ENCODE data around the gene PEPD. TPM values are rescaled to one million over a fixed set of nuclear protein-coding genes. Genes with fewer than 3 reads are reported as not detected.

PEPD gene
- total and polyA plus RNA-seq, 4 donors, result 48.2 to 186 (median 55.5) TPM

- ATAC-seq (ENCODE audit: low FRiP score) (no peak), DNase-seq (peak; percentile 50 to 71)
- no peaks in the 10 kb centered on the region for H3K27me3 ChIP-seq (ENCODE audit: control insufficient read depth in 1 of 2, insufficient read depth in 2 of 2, low read length in 1 of 2)
- 89% methylated on average over 18 of the region's 18 CpGs for WGBS, 2 donors
- H3K27ac ChIP-seq (ENCODE audit: low read depth in 1 of 2, low read length in 2 of 2), result no peak overlapping the region
- H3K9me3 ChIP-seq (ENCODE audit: control insufficient read depth, low read length), result no peaks in the 10 kb centered on the region
- H3K4me1 ChIP-seq (ENCODE audit: control insufficient read depth in 1 of 2, insufficient read depth in 2 of 2, low read length in 2 of 2), result no peaks in the 10 kb centered on the region
- H3K36me3 ChIP-seq (ENCODE audit: control insufficient read depth in 1 of 2, insufficient read depth in 2 of 2, low read length in 1 of 2), result no peaks in the 10 kb centered on the region
- H3K4me3 ChIP-seq (ENCODE audit: low read length in 2 of 2), result no peak overlapping the region
- intact Hi-C loops (cut with DNase I), result loop anchor here (5.0 kb wide), 2 partner anchors 102 to 262 kb away; partner anchors contain the start of gene CEBPA (in 1 of the 2)
Observed at GRCh38 chr19:33404506-33405253, 116.9 kb downstream of the PEPD start.

GRCh38 chr19:33403973-33404304, 117.7 kb downstream of the PEPD start:
- H3K9me3 ChIP-seq (ENCODE audit: control insufficient read depth, low read length), result no peaks in the 10 kb centered on the region
- DNase-seq (no peak), ATAC-seq (ENCODE audit: low FRiP score) (no peak)
- intact Hi-C loops (cut with DNase I), result no loop called here
- H3K36me3 ChIP-seq (ENCODE audit: control insufficient read depth in 1 of 2, insufficient read depth in 2 of 2, low read length in 1 of 2), result no peaks in the 10 kb centered on the region
- WGBS, 2 donors, result 93 to 94% methylated on average over 6 of the region's 6 CpGs
- no peaks in the 10 kb centered on the region for H3K4me1 ChIP-seq (ENCODE audit: control insufficient read depth in 1 of 2, insufficient read depth in 2 of 2, low read length in 2 of 2)
- no peaks in the 10 kb centered on the region for H3K27me3 ChIP-seq (ENCODE audit: control insufficient read depth in 1 of 2, insufficient read depth in 2 of 2, low read length in 1 of 2)
- no peak overlapping the region for H3K27ac ChIP-seq (ENCODE audit: low read depth in 1 of 2, low read length in 2 of 2)
- H3K4me3 ChIP-seq (ENCODE audit: low read length in 2 of 2), result no peak overlapping the region

GRCh38 chr19:33403221-33403972, 118.2 kb downstream of the PEPD start:
- H3K27me3 ChIP-seq (ENCODE audit: control insufficient read depth in 1 of 2, insufficient read depth in 2 of 2, low read length in 1 of 2), result no peaks in the 10 kb centered on the region
- H3K36me3 ChIP-seq (ENCODE audit: control insufficient read depth in 1 of 2, insufficient read depth in 2 of 2, low read length in 1 of 2), result no peaks in the 10 kb centered on the region
- intact Hi-C loops (cut with DNase I), result no loop called here
- 82 to 86% methylated on average over 18 of the region's 18 CpGs for WGBS, 2 donors
- H3K4me3 ChIP-seq (ENCODE audit: low read length in 2 of 2), result no peak overlapping the region
- ATAC-seq (ENCODE audit: low FRiP score), result no peak
- H3K27ac ChIP-seq (ENCODE audit: low read depth in 1 of 2, low read length in 2 of 2), result no peak overlapping the region
- no peaks in the 10 kb centered on the region for H3K9me3 ChIP-seq (ENCODE audit: control insufficient read depth, low read length)
- peak; percentile 37 to 61 for DNase-seq
- no peaks in the 10 kb centered on the region for H3K4me1 ChIP-seq (ENCODE audit: control insufficient read depth in 1 of 2, insufficient read depth in 2 of 2, low read length in 2 of 2)

- no peak for ATAC-seq (ENCODE audit: low FRiP score)
Observed at GRCh38 chr19:33402421-33403220, 119.0 kb downstream of the PEPD start.

GRCh38 chr19:33401683-33402420, 119.7 kb downstream of the PEPD start:
- H3K4me1 ChIP-seq (ENCODE audit: control insufficient read depth in 1 of 2, insufficient read depth in 2 of 2, low read length in 2 of 2), result no peaks in the 10 kb centered on the region
- ATAC-seq (ENCODE audit: low FRiP score), result no peak
- H3K36me3 ChIP-seq (ENCODE audit: control insufficient read depth in 1 of 2, insufficient read depth in 2 of 2, low read length in 1 of 2), result no peaks in the 10 kb centered on the region
- no peak overlapping the region for H3K4me3 ChIP-seq (ENCODE audit: low read length in 2 of 2)
- 94% methylated on average over 30 of the region's 30 CpGs for WGBS, 2 donors
- peak; percentile 44 to 59 for DNase-seq
- H3K27ac ChIP-seq (ENCODE audit: low read depth in 1 of 2, low read length in 2 of 2), result no peak overlapping the region
- no peaks in the 10 kb centered on the region for H3K9me3 ChIP-seq (ENCODE audit: control insufficient read depth, low read length)
- intact Hi-C loops (cut with DNase I), result no loop called here
- no peaks in the 10 kb centered on the region for H3K27me3 ChIP-seq (ENCODE audit: control insufficient read depth in 1 of 2, insufficient read depth in 2 of 2, low read length in 1 of 2)

More at GRCh38 chr19:33402421-33403220, 119.0 kb downstream of the PEPD start:
- Histone ChIP-seq H3K36me3 (ENCODE audit: control insufficient read depth in 1 of 2, insufficient read depth in 2 of 2, low read length in 1 of 2) (no peaks in the 10 kb centered on the region), H3K27me3 (ENCODE audit: control insufficient read depth in 1 of 2, insufficient read depth in 2 of 2, low read length in 1 of 2) (no peaks in the 10 kb centered on the region), H3K9me3 (ENCODE audit: control insufficient read depth, low read length) (no peaks in the 10 kb centered on the region), H3K4me3 (ENCODE audit: low read length in 2 of 2) (no peak overlapping the region), H3K27ac (ENCODE audit: low read depth in 1 of 2, low read length in 2 of 2) (no peak overlapping the region), H3K4me1 (ENCODE audit: control insufficient read depth in 1 of 2, insufficient read depth in 2 of 2, low read length in 2 of 2) (no peaks in the 10 kb centered on the region)
- intact Hi-C loops (cut with DNase I), result no loop called here
- WGBS, 2 donors, result 85 to 87% methylated on average over 16 to 18 of the region's 18 CpGs
- DNase-seq, result peak; percentile 42 to 70

GRCh38 chr19:33400856-33401682, 120.5 kb downstream of the PEPD start:
- ATAC-seq (ENCODE audit: low FRiP score) (no peak), DNase-seq (peak; percentile 50 to 74)
- no peak overlapping the region for H3K27ac ChIP-seq (ENCODE audit: low read depth in 1 of 2, low read length in 2 of 2)
- no peaks in the 10 kb centered on the region for H3K4me1 ChIP-seq (ENCODE audit: control insufficient read depth in 1 of 2, insufficient read depth in 2 of 2, low read length in 2 of 2)
- no peaks in the 10 kb centered on the region for H3K9me3 ChIP-seq (ENCODE audit: control insufficient read depth, low read length)
- no peak overlapping the region for H3K4me3 ChIP-seq (ENCODE audit: low read length in 2 of 2)
- intact Hi-C loops (cut with DNase I), result no loop called here
- H3K27me3 ChIP-seq (ENCODE audit: control insufficient read depth in 1 of 2, insufficient read depth in 2 of 2, low read length in 1 of 2), result no peaks in the 10 kb centered on the region
- H3K36me3 ChIP-seq (ENCODE audit: control insufficient read depth in 1 of 2, insufficient read depth in 2 of 2, low read length in 1 of 2), result no peaks in the 10 kb centered on the region
- 87 to 92% methylated on average over 24 of the region's 24 CpGs for WGBS, 2 donors

- H3K4me1 ChIP-seq (ENCODE audit: control insufficient read depth in 1 of 2, insufficient read depth in 2 of 2, low read length in 2 of 2), result no peaks in the 10 kb centered on the region
- H3K27ac ChIP-seq (ENCODE audit: low read depth in 1 of 2, low read length in 2 of 2), result no peak overlapping the region
- DNase-seq (peak; percentile 41 to 66), ATAC-seq (ENCODE audit: low FRiP score) (no peak)
- no peaks in the 10 kb centered on the region for H3K9me3 ChIP-seq (ENCODE audit: control insufficient read depth, low read length)
- intact Hi-C loops (cut with DNase I), result no loop called here
- 87 to 91% methylated on average over 21 to 22 of the region's 22 CpGs for WGBS, 2 donors
- H3K36me3 ChIP-seq (ENCODE audit: control insufficient read depth in 1 of 2, insufficient read depth in 2 of 2, low read length in 1 of 2), result no peaks in the 10 kb centered on the region
- no peak overlapping the region for H3K4me3 ChIP-seq (ENCODE audit: low read length in 2 of 2)
- H3K27me3 ChIP-seq (ENCODE audit: control insufficient read depth in 1 of 2, insufficient read depth in 2 of 2, low read length in 1 of 2), result no peaks in the 10 kb centered on the region
Observed at GRCh38 chr19:33399745-33400681, 121.6 kb downstream of the PEPD start.

Data from aorta (tissue), 5 donors.